Measurements from ENCODE around the gene ARHGAP6. TPM values are rescaled to one million over a fixed set of nuclear protein-coding genes. Genes with fewer than 3 reads are reported as not detected.

Gene ARHGAP6
- total RNA-seq, 1 experiment from 2014 or later: not detected

GRCh38 chrX:11097933-11098332, 567.8 kb downstream of the ARHGAP6 start:
- DNase-seq (ENCODE audit: unreplicated experiment): no peak
- POLR2A ChIA-PET: no interaction called here
- Mint-ChIP-seq H3K27ac (ENCODE audit: low read depth, unreplicated experiment) (no peak overlapping the region), H3K36me3 (ENCODE audit: insufficient read depth, unreplicated experiment) (no peaks in the 10 kb centered on the region), H3K9me3 (ENCODE audit: unreplicated experiment) (no peaks in the 10 kb centered on the region), H3K4me1 (ENCODE audit: insufficient read depth, unreplicated experiment) (no peaks in the 10 kb centered on the region), H3K27me3 (ENCODE audit: insufficient read depth, unreplicated experiment) (no peaks in the 10 kb centered on the region), H3K4me3 (ENCODE audit: unreplicated experiment) (no peak overlapping the region)
- CTCF ChIA-PET: interaction anchor here (0.7 to 1.7 kb wide), 3 partner anchors 67 to 375 kb away, joined by 3 to 6 read pairs (median 3); no protein-coding TSS in a partner anchor
- TF ChIP-seq, protein P1, sequence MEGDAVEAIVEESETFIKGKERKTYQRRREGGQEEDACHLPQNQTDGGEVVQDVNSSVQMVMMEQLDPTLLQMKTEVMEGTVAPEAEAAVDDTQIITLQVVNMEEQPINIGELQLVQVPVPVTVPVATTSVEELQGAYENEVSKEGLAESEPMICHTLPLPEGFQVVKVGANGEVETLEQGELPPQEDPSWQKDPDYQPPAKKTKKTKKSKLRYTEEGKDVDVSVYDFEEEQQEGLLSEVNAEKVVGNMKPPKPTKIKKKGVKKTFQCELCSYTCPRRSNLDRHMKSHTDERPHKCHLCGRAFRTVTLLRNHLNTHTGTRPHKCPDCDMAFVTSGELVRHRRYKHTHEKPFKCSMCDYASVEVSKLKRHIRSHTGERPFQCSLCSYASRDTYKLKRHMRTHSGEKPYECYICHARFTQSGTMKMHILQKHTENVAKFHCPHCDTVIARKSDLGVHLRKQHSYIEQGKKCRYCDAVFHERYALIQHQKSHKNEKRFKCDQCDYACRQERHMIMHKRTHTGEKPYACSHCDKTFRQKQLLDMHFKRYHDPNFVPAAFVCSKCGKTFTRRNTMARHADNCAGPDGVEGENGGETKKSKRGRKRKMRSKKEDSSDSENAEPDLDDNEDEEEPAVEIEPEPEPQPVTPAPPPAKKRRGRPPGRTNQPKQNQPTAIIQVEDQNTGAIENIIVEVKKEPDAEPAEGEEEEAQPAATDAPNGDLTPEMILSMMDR (IDR thresholded peaks at IDR 0.05; ENCODE audit: unreplicated experiment): no peak
- no TSS peak for BruUV-seq (replicated peaks)
- intact Hi-C loops (cut with micrococcal nuclease): no loop called here

- CTCF ChIA-PET: no interaction called here
- no TSS peak for BruUV-seq (replicated peaks)
- Mint-ChIP-seq H3K36me3 (ENCODE audit: insufficient read depth, unreplicated experiment) (peaks cover 6% of the 10 kb centered on the region), H3K4me3 (ENCODE audit: unreplicated experiment) (no peak overlapping the region), H3K27me3 (ENCODE audit: insufficient read depth, unreplicated experiment) (no peaks in the 10 kb centered on the region), H3K27ac (ENCODE audit: low read depth, unreplicated experiment) (no peak overlapping the region), H3K4me1 (ENCODE audit: insufficient read depth, unreplicated experiment) (no peaks in the 10 kb centered on the region), H3K9me3 (ENCODE audit: unreplicated experiment) (peaks cover 26% of the 10 kb centered on the region)
- intact Hi-C loops (cut with micrococcal nuclease): no loop called here
- POLR2A ChIA-PET: no interaction called here
- no peak for DNase-seq (ENCODE audit: unreplicated experiment)
- TF ChIP-seq, protein P1 (IDR thresholded peaks at IDR 0.05; ENCODE audit: unreplicated experiment): no peak
These were observed 575.9 kb downstream of the ARHGAP6 start for GRCh38 chrX:11089802-11090201.

Small RNAs within 50 kb of the gene (microRNA-seq; reads per million reads assigned to microRNA genes)
- gene MIR548AX: not detected

Other genes with a start within 250 kb of the ARHGAP6 start
- 27.1 and 27.6 TPM in 2 replicates for gene MSL3, start 92.3 kb upstream of the ARHGAP6 start, total RNA-seq (2022)

Data from MCF 10A (cell line).